Measurements from ENCODE around the gene MTIF2.

DNA sequence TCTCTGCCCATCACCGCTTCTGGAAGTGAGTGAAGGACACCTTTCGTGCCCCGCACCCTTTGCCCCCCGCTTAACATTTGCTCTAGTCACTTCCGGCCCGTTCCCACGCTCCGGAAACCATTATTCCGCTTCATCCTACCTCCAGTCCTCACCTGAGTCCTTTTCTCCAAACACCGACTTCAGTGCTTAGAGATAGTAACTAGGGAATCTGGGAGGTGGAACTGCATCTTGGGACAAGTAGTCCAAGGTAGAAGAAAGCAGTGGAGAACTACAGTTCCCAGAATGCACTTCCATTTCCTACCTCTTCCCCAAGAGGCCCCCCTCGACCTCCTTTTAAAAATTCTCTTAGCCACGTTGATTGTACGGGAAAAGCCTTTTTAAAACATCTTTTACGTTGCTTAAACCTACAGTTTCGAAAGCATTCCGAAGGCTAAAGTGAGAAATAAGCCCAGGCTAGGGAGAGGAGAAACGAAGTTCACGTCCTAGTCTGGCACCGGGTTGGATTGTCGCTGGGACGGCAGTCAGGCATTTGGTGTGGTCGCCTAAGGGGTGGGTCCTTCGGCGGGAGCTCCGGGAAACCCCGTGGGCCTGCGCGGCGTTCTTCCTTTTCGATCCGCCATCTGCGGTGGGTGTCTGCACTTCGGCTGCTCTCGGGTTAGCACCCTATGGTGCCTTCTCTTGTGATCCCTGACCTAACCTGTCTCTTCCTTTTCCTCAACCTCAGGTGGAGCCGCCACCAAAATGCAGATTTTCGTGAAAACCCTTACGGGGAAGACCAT is 36.8 kb downstream of the MTIF2 start, which contains the start of the genes CLHC1 and RPS27A:
- TF ChIP-seq, protein P1, sequence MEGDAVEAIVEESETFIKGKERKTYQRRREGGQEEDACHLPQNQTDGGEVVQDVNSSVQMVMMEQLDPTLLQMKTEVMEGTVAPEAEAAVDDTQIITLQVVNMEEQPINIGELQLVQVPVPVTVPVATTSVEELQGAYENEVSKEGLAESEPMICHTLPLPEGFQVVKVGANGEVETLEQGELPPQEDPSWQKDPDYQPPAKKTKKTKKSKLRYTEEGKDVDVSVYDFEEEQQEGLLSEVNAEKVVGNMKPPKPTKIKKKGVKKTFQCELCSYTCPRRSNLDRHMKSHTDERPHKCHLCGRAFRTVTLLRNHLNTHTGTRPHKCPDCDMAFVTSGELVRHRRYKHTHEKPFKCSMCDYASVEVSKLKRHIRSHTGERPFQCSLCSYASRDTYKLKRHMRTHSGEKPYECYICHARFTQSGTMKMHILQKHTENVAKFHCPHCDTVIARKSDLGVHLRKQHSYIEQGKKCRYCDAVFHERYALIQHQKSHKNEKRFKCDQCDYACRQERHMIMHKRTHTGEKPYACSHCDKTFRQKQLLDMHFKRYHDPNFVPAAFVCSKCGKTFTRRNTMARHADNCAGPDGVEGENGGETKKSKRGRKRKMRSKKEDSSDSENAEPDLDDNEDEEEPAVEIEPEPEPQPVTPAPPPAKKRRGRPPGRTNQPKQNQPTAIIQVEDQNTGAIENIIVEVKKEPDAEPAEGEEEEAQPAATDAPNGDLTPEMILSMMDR (conservative IDR thresholded peaks at IDR 0.05 in 1 of 2, IDR thresholded peaks at IDR 0.05 in 1 of 2; ENCODE audit: low read depth in 1 of 2, low read length in 2 of 2), result no peak
- no peak for TF ChIP-seq EZH2 (IDR thresholded peaks at IDR 0.05; ENCODE audit: low read length, missing control alignments)

Measured in fibroblast of lung (primary cell).